Left colon (tissue), 2 donors: Measurements from ENCODE around the gene B3GALT4. TPM values are rescaled to one million over a fixed set of nuclear protein-coding genes. Genes with fewer than 3 reads are reported as not detected.
A peak's percentile ranks its signal among the peaks of the same experiment; 100 is the strongest.

Experiments
- ATAC-seq: fragments of 200-7000 bp; cut with Tn5 transposase; one replicate; pipeline ENCODE4 v1.9.1; 2020; ENCODE audit warnings: mild to moderate bottlenecking, moderate library complexity
- DNase-seq, 2 donors: peaks; one replicate each; pipeline ENCODE4 v3.0.0-alpha.2; 2020
- intact Hi-C, 2 donors: fragments of 100-400 bp; cut with DNase I in 1 of 2; cut with micrococcal nuclease in 1 of 2; formaldehyde crosslinking; loops; one replicate each; pipeline versions ENCODE4 v1.11.2 to v1.14.0; 2022; cut with DNase I, micrococcal nuclease
- total RNA-seq, 2 donors: library from RNA; stranded (reverse); fragmentation: NEBNext Ultra II Directional; extraction: Animal tissue kit (Norgen Biotek cat#: 25700); gene quantifications; one replicate each; pipeline ENCODE4 v1.2.1, GENCODE V29; 2021
- donor health status: DM: no; HTN: no; CAD: no.
- donor health status: DM: yes; HTN: yes; CAD: no.

The B3GALT4 gene
- total RNA-seq, 2 donors from 2014 or later: 34.8 to 40.3 TPM

DNA sequence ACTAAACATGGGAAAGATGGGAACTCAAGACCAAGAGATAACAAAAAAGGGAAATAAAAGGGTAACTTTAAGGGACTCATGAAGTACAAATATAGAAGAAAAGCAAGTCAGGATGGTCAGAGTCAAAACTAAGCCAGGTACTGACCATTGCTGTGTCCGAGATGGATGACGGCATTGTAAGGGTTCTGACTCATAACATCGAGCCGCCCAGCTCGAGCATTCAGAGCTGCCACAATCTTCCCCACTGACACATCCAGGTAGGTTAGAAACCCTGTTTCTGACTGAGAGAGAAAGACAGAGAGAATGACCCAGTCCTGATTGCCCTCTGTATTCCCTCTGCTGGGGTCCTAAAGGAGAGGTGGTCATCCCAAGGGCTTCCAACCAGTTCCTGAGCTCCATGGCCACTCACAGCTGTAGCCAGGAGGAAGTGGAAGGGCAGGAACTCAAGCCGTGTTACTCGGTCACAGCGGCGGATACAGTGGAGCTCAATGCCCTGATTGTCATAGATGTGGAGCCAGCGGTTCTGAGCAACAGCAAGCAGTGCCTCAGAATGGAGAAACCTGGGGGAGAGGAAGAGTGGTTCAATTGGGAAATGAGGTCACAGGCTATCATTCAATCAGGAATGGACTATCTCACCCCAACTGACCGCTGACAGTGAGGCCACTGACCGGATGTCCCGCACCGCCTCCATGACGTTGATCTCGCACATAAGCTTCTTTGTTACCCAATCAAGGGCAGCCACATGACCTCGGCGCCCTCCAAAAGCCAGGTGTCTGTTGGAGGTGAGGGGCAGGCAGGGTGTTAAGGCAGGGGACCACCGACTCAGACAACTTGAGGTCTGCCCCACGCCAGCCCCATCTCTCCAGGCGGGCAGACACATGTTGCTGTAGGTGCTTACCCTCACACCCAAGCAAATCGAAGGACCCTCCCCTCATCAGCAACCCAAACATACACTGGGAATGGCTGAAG lies 10.3 kb downstream of the B3GALT4 start:
- intact Hi-C loops: no loop called here
- no peak for DNase-seq
- ATAC-seq: no peak

DNA sequence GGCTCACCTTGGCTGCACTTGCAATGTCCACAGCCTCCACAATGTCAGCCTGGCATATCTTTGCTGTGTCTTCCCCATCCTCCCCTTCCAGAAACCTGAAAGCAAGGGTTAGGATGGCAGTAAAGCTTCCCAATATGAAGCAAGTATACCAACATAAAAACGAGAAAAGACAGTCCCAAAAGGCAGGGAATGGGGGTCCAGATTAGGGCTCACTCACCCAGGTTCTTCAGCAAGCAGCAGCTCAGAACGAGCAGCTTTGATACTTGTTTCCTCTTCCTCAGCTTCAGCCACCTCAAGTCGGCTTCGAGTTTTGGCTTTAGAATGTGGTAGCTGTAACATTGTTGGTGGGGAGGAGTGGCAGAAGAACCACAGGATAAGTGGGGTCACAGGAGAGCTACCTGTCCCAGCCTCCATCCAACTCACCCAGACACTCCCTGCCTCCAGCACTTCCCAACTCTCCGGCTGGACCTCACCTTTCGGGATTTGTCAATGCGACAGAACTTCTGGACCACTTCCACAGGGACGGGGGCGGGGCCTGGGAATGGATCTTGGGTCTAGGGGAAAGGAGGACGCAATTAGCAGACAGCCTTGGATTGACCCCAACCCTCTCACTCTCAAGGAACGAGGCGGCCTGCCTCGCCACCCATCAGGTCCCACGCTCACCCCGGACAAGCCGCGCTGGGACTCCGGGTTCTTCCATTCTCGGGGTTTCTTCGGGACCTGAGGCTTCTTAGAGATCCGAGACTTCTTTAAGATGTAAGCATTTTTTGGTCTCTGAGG lies 11.4 kb downstream of the B3GALT4 start:
- ATAC-seq (no peak), DNase-seq (no peak)
- intact Hi-C loops: no loop called here

DNA sequence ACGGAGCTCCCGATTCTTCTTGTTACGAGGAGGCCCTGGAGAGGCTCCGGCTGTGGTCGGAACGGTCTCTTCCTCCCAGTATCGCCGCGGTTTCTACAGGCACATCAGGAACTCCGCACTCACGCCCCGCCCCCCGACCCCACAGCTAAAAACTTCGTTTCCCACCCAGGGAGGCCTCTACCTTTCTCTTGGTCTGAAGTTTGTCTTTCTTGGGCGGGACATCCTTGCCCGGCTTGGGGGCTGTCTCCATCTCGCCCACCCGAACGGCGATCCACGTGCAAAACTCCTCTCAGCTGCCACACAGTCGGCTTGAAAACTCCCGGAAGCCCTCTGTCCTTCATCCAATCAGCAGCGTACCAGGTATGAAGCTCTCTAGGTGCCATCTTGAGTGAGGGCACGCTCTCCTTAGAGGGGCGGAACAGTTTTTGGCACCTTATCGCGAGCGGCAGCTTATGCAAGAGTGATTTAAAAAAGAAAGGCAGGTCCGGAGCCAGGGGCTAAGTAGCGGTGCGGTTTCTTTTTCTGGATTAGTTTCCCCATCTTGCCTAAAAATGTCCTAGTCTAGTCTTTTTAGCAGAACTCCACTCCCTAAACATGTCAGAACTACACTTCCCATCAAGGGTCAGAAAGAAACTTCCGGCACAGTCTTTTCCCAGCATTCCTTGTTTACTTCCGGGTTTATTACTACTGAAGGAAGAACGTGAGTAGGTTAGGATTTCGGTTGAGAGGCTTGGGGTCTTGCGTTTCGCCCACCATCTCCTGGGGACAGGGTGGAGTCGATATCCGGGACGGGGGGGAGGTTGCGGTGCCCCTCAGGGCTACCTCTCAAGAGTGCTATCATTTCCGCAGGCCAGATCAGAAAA lies 12.2 kb downstream of the B3GALT4 start, which contains the start of the genes PFDN6 and WDR46:
TSS of gene PFDN6 (plus strand) at position 681 of the 863 bp plus-strand sequence. CDS start 256 bp downstream, outside the sequence.
TSS of gene WDR46 (minus strand) at position 319 of the 863 bp plus-strand sequence. CDS start at position 250, 69 bp downstream.
- ATAC-seq (peak; percentile 95), DNase-seq (peak; percentile 79 to 81)
- intact Hi-C loops: no loop called here

DNA sequence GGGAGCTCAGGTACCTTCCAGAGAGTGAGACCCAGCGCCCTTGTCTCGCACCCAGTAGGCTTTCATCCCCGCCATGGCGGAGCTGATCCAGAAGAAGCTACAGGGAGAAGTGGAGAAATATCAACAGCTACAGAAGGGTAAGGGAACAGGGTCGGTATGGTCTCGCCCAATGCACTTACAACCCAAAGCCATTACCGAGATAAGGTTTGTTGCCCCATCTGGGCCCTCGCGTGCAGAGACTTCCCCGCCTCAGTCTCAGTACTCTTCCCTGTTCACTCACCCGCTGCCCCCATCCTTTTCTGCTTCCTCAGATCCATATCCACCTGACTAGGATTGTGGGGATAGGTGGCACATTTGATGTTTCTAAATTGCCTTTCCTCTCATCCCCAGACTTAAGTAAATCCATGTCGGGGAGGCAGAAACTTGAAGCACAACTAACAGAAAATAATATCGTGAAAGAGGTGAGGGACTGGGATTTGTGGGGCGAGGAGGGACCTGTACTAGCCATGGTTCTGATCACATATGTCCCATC lies 12.9 kb downstream of the B3GALT4 start:
- ATAC-seq: peak; percentile 9
- intact Hi-C loops: no loop called here
- DNase-seq: no peak

DNA sequence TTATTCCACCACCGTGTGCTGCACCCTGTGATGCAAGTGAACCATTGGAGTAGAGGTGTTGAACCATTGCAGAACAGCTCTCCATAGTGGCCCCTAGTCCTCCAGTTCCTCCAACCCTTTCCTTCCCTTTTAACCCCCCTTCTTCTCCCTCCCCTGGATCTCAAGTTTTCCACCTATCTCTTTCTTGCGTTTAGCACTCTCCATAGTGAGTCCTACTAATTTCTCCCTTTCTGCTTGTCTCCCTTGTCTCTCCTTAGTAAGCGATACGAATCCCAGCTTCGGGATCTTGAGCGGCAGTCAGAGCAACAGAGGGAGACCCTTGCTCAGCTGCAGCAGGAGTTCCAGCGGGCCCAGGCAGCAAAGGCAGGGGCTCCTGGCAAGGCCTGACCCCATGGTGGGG lies 13.5 kb downstream of the B3GALT4 start:
- no peak for DNase-seq
- ATAC-seq: no peak
- intact Hi-C loops: no loop called here

DNA sequence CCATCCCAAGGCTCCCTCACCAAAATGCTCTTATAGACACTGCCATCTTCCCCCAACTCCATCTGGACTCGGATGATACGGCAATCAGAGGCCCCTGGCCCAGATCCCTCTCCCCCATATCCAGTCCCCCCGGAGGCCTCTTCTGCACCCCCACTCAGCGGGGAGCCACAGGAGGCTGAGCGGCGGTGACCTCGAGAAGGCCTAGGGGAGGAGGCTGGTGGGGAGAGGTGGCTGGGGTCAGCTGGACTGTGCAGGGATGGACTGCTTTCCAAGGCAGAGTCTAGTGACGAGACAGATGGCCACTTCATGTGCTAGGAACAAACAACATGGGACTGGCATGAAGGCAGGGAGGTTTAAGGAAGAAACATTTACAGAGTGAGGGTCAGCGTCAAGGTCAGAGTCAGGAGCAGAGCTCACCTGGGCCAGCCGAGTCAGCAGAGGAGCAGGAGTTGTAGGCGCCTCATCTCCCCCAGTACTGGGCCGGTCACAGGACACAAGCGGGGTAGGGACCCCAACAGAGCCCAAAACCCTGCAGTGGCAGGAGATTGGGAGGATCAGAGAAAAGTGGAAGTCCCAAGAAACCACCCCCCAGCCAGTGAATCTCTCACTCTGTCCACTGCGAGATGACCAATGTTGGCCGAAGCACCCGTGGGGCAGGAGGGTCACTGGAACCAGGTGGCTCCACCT lies 16.2 kb downstream of the B3GALT4 start:
- intact Hi-C loops: no loop called here
- DNase-seq (no peak), ATAC-seq (no peak)

DNA sequence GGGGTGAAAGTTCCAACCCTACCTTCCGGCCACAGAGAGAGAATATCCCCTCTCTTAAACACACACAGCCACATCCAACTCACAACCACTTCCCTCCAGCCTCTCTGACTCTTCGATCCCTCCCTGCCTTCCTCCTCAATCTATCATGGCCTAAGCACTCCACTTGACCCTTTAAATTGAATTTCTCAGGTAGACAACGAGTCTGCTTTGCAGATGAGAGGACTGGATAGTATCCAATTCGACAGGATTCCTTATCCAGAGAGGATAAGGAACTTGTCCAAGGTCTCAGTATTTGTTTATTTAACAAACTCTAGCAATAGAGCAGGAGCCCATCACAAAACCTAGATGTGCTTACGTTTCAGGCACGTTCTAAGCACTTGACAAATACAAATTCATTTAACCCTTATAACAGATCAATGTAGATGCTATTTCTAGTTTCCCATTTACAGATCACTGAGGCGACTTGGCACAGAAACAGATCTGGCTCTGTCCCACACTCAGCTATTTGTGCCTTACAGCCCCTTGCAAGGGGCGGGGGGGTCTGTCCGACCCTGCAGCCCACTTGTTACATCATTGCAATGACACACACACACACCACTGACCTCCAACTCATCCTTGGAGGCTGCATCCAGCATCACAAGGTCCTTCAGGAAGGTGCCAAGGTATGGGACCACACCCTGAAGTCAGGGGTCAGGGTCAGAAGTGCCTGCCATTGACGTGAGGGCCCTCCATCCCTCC lies 17.3 kb downstream of the B3GALT4 start:
- intact Hi-C loops: no loop called here
- DNase-seq (no peak), ATAC-seq (no peak)

DNA sequence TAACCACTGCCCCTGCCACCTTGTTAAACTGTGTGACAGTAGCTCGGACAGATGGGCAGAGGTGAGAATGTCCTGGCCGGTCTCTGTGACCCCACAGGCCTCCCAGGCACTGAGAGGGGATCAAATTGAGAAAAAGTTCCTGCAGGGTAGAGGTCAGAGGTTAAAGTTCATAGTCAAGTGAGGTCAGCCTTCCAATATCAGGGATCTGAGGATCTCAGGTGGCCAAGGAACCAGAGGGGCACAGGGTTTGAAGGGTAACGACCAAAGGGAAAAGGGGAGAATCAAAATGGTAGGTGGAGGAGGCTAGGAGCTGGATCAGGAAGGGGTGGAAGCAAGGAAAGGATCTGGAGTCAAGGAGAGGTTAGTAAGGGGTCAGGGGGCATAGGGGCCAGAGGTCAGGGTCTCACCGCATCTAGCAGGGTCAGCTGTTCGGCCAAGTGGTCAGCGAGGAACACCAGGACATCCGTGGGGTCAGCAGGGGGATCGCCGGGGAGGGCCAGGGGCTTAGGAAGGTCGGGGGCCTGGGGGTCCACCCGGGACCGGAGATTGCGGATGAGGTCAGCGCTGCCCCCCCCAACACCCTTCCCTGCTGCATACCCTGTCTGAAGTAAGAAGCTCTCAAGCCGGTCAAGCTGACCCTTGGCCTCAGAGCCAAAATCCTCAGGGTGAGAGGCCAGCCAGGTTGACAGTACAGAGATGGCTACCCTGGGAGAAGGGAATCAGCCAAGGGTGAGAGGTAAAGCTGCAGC lies 18.9 kb downstream of the B3GALT4 start:
- ATAC-seq (no peak), DNase-seq (no peak)
- intact Hi-C loops: no loop called here

DNA sequence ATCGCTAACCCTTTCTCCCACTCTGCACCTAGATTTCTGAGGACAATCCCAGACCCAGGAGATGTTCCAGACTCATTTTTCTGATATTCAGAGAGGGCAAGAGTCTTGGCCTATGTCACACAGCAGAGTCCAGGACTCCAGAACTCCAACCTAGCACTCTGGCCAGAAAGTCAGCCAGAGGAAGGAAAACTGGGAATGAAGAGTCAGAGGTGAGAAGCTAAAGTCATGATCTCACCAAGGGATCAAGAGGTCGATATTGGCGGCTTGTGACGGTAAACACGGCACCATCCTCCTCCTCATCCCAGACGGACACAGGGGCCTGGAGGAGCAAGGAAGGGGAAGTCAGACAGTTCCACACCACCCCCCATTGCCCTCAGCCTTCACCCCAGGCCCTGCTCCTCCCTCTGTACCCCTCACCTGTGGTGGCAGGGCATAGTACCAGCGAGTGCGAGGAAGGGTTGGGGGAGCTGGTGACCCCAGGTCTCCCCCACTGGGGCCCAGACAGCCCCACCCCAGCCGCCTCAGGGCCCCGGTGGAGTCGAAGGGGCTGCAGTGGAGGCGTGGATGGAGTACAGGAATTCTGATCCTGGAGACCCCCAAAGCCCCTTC lies 20.0 kb downstream of the B3GALT4 start:
- ATAC-seq: no peak
- intact Hi-C loops: no loop called here
- DNase-seq: no peak

DNA sequence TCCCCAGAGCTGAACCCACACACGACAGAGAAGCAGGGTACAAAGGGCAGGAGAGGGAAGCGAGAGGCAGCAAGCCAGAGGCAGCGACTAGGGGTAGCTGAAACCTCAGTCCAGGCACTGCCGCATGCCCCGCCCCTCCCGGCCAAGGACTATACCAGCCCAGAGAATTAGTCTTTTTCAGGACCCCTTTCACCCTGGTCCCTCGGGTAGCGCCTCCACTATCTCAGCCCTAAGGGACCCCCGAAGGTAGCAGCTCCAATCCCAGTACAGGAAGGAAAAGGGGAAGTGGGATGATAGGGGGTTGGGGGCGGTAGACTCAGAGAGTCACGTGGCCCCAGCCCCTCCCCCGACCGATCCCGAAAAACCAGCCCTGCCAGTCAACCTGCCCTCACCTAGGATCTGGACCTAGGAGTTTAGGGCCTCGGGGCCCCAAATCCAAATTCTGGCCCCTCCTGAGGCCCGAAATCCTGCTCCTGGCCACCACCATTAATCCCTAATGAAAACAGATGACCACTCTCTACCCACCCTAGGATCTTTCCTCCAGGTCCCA lies 20.6 kb downstream of the B3GALT4 start:
- intact Hi-C loops: no loop called here
- ATAC-seq (peak; percentile 16), DNase-seq (peak in 1 of 2 donors; percentile 66)

DNA sequence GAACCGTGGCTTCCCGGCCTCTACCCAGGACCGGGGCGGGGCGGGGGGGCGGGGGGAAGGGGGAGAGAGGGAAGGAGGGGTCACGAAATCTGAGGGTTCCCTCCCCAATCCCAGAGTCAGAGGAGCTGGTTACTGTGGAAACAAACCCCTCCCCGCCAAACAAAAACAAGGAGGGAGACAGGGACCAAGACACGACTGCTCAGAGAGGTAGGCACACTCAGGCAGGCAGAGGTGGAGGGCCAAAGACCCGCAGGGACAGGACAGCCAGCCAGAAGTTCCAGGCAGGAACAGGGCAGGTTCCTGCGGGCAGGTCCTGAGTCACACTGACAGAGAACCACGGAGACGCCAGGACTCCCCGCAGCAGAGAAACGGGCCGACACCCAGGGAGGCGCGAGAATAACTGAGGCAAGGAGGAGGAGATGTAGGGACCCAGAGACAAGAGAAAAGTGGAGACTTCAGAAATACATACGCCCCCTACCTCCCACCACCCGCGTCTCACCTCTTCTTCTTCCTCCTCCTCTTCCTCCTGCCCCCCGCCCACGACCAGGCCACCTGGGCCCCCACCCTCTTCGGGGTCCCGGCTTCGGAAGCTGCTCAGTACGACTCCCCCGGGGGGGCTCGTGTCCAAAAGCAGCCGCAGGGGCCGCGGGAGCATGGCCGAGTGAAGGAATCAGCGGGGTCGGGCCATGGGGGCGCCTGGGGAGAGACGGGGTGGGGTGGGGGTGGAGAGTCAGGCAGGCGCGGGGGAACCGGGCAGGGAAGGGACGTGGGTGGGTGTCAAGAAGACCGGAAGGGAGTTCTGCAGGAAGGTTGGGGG lies 21.2 kb downstream of the B3GALT4 start:
- peak; percentile 63 to 78 for DNase-seq
- intact Hi-C loops: no loop called here
- peak; percentile 31 for ATAC-seq

DNA sequence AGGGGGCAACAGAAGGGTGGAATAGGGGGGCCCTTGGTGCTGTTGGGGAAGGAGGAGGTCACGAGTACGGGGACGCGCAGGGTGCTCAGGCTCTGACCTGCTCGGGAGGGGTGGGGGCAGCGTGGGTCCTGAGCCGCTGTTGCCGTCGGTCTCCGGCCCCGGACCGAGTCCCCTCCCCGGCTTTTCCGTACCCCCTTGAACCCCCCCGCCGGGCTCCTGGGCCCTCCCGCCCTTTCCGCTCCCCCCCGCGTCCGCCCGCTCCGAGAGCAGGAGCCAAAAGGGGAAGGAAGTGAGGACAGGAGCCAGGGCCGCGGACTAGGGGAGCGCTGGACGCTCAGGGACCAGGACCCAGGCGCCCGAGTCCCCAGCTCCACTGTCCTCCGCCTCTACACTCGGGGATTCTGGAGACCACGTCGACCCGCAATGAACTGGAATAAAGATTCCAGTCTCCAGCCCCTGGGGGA lies 21.9 kb downstream of the B3GALT4 start, which contains the start of gene RGL2:
TSS of gene RGL2 (minus strand) at position 170 of the 464 bp plus-strand sequence. CDS start 332 bp downstream, outside the sequence.
- ATAC-seq (peak; percentile 59), DNase-seq (peak; percentile 85 to 87)
- intact Hi-C loops: no loop called here

DNA sequence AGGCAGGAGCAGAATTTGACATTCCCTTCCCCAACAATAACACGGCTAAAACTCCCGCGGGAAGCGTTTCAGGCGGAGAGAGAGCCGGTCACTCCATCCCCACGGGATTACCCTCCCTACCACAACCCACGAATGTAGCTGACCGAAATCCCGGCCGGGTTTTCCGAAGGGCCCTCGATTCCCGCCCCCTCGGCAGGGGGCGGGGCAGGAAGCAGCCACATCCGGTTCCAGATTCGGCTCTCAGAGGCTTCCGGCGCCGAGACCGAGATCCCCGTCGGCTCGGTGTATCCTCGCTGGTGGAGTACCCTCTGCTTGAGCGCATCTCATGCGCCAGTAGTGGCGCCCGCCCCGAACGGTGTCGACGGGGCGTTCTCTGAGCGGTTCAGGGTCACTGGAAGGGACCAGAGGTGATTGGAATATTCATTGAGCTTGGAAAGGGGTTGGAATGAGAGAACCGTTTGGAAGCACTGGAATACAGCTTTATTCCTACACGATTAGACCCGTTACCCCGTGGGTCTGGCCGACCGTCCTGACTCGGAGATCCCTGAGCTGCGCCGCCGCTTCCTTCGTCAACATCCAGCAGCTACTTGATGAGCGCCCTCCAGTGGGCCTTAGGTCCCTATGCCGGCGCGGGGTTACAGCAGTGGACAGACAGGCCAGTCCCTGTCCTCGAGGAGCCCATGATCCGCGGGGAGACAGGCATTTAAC lies 22.5 kb downstream of the B3GALT4 start:
- ATAC-seq: peak; percentile 79
- DNase-seq: peak; percentile 90 to 94
- intact Hi-C loops: no loop called here

DNA sequence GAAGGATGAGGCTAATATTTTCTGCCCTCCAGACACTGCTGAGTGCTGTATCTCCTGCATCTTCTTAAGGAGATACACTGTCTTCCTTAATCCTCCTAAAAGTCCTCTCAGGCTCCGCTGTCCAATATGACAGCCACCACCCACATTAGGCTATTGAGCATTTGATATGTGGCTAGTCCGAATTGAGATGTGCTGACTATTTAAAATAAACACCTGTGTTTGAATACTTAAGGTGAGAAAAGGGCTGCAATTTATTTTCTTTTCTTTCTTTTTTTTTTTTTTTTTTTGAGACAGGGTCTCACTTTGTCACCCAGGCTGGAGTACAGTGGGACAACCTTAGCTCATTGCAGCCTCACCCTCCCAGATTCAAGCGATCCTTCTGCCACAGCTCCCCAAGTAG lies 25.0 kb downstream of the B3GALT4 start:
- intact Hi-C loops: no loop called here
- ATAC-seq (no peak), DNase-seq (no peak)
